Measurements from ENCODE around the gene PLA2G4E. TPM values are rescaled to one million over a fixed set of nuclear protein-coding genes. Genes with fewer than 3 reads are reported as not detected.

Gene PLA2G4E
- total RNA-seq, 1 experiment from 2014 or later, result not detected

- no TSS peak for BruUV-seq (replicated peaks)
- POLR2A ChIA-PET, result no interaction called here
- Histone ChIP-seq H3K79me2 (ENCODE audit: insufficient read depth, low read length) (peaks cover 59% of the 10 kb centered on the region), H3K9me3 (ENCODE audit: control insufficient read depth in 1 of 2, insufficient read depth in 1 of 2, low read depth in 1 of 2, low read length in 2 of 2) (no peaks in the 10 kb centered on the region), H3K9ac (ENCODE audit: low read length) (peak overlapping the region; percentile 53), H3K4me1 (ENCODE audit: control insufficient read depth in 1 of 2, insufficient read depth in 2 of 2, low read length in 2 of 2) (peaks cover 32 to 79% of the 10 kb centered on the region in 2 experiments), H3K4me2 (ENCODE audit: low read length) (peak overlapping the region; percentile 79), H3K36me3 (ENCODE audit: control insufficient read depth in 1 of 2, insufficient read depth in 2 of 2, low read length in 2 of 2) (peaks cover 0 to 7% of the 10 kb centered on the region in 2 experiments; a peak in 1 of 4 replicates), H2AFZ (ENCODE audit: low read depth, low read length, poor library complexity, severe bottlenecking) (no peak overlapping the region), H3K27ac (ENCODE audit: low read depth, low read length) (no peak overlapping the region), H3K4me3 (replicated peaks in 1 of 2; ENCODE audit: low read depth in 1 of 2, low read length in 2 of 2) (0 out of 4 replicates have a peak overlapping the region, but pooled peaks of 1 of the 2 experiments have one; percentile 31), H4K20me1 (ENCODE audit: insufficient read depth) (no peaks in the 10 kb centered on the region), H3K27me3 (ENCODE audit: insufficient read depth, low read length) (no peaks in the 10 kb centered on the region), H3K9me2 (ENCODE audit: insufficient read depth) (no peaks in the 10 kb centered on the region)
- intact Hi-C loops (cut with micrococcal nuclease), result no loop called here
- RAD21 ChIA-PET (ENCODE audit: low non-redundant PET in 1 of 2, low total read pairs in 2 of 2, uncharacterized antibody in 2 of 2, unreplicated experiment in 2 of 2), result no interaction called here
- ATAC-seq (no peak), DNase-seq (ENCODE audit: low read depth, low spot score) (no peak)
- CTCF ChIA-PET, result no interaction called here
- TF ChIP-seq ZBTB33 (IDR thresholded peaks at IDR 0.05; ENCODE audit: extremely low read depth, insufficient replicate concordance, low read length) (no peak), YY1 (IDR thresholded peaks at IDR 0.05; ENCODE audit: extremely low read depth, insufficient replicate concordance, low read depth, low read length) (no peak), SRF (IDR thresholded peaks at IDR 0.05; ENCODE audit: low read depth) (no peak), RAD21 (IDR thresholded peaks at IDR 0.05; ENCODE audit: low read depth) (no peak)
These were observed 75.6 kb downstream of the PLA2G4E start for GRCh38 chr15:41945221-41945620.

DNA sequence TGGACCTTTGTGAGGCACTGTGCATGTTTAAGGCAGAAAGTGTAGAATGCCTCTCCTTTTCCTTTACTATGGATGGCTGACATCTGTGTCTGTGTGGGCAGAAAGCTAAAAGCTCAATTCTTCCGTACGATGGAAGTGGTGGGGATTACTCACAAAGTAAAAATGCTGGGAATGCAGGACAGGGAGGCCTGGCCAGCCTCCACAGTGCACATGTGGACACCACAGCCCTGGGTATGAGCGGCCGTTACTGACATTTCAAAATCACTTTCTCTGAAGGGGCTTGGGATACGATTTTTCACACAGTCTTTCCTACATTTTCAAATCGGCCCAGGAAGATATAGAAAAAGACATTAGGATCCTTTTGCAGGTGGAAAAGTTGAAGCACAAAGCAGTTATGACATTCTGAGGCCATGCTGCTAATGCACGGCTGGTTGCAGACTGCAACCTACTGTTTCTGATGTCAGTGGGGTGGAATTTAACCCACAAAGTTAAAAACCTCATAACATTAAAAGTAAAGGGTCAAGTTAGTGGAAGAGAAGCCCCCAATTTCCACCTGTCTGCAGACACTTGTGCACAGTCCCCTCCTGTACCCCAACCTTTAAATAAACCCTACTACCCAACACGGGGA is 76.4 kb downstream of the PLA2G4E start:
- Histone ChIP-seq H3K9me3 (ENCODE audit: control insufficient read depth in 1 of 2, insufficient read depth in 1 of 2, low read depth in 1 of 2, low read length in 2 of 2) (no peaks in the 10 kb centered on the region), H4K20me1 (ENCODE audit: insufficient read depth) (no peaks in the 10 kb centered on the region), H2AFZ (ENCODE audit: low read depth, low read length, poor library complexity, severe bottlenecking) (no peak overlapping the region), H3K4me2 (ENCODE audit: low read length) (peak overlapping the region; percentile 79), H3K4me1 (ENCODE audit: control insufficient read depth in 1 of 2, insufficient read depth in 2 of 2, low read length in 2 of 2) (peaks cover 40 to 87% of the 10 kb centered on the region in 2 experiments), H3K36me3 (ENCODE audit: control insufficient read depth in 1 of 2, insufficient read depth in 2 of 2, low read length in 2 of 2) (peaks cover 0 to 7% of the 10 kb centered on the region in 2 experiments; a peak in 1 of 4 replicates), H3K4me3 (replicated peaks in 1 of 2; ENCODE audit: low read depth in 1 of 2, low read length in 2 of 2) (peak overlapping the region in 1 of 2 experiments; percentile 31; a peak in 3 of 4 replicates), H3K9me2 (ENCODE audit: insufficient read depth) (no peaks in the 10 kb centered on the region), H3K27me3 (ENCODE audit: insufficient read depth, low read length) (no peaks in the 10 kb centered on the region), H3K79me2 (ENCODE audit: insufficient read depth, low read length) (peaks cover 54% of the 10 kb centered on the region), H3K27ac (ENCODE audit: low read depth, low read length) (peak overlapping the region; percentile 43; the same call in 1 of the 2 replicates), H3K9ac (ENCODE audit: low read length) (peak overlapping the region; percentile 53)
- ChIA-PET POLR2A (interaction anchor here (1.7 kb wide), 1 partner anchor 28 kb away, joined by 7 read pairs; the partner anchor contains the start of gene EHD4), RAD21 (ENCODE audit: low non-redundant PET in 1 of 2, low total read pairs in 2 of 2, uncharacterized antibody in 2 of 2, unreplicated experiment in 2 of 2) (no interaction called here), CTCF (no interaction called here)
- ATAC-seq, result peak; percentile 60
- DNase-seq (ENCODE audit: low read depth, low spot score), result peak; percentile 37
- intact Hi-C loops (cut with micrococcal nuclease), result no loop called here
- no TSS peak for BruUV-seq (replicated peaks)
- TF ChIP-seq JUND (IDR thresholded peaks at IDR 0.05) (peak; percentile 81), TCF7L2 (IDR thresholded peaks at IDR 0.05; ENCODE audit: borderline replicate concordance, extremely low read depth, insufficient read depth, insufficient read length) (no peak), YY1 (IDR thresholded peaks at IDR 0.05; ENCODE audit: extremely low read depth, insufficient replicate concordance, low read depth, low read length) (peak; percentile 6), EZH2 (IDR thresholded peaks at IDR 0.05) (no peak), CBX3 (IDR thresholded peaks at IDR 0.05; ENCODE audit: low read depth) (peak; percentile 70; the same call in 1 of the 2 replicates), SP1 (IDR thresholded peaks at IDR 0.05; ENCODE audit: low read depth) (peak; percentile 72), ZBTB33 (IDR thresholded peaks at IDR 0.05; ENCODE audit: extremely low read depth, insufficient replicate concordance, low read length) (no peak), SIN3A (IDR thresholded peaks at IDR 0.05; ENCODE audit: low read depth) (peak; percentile 89; the same call in 1 of the 2 replicates), SRF (IDR thresholded peaks at IDR 0.05; ENCODE audit: low read depth) (no peak)

Measured in HCT116 (cell line).